ENCODE measurements around the gene P2RY8.

DNA sequence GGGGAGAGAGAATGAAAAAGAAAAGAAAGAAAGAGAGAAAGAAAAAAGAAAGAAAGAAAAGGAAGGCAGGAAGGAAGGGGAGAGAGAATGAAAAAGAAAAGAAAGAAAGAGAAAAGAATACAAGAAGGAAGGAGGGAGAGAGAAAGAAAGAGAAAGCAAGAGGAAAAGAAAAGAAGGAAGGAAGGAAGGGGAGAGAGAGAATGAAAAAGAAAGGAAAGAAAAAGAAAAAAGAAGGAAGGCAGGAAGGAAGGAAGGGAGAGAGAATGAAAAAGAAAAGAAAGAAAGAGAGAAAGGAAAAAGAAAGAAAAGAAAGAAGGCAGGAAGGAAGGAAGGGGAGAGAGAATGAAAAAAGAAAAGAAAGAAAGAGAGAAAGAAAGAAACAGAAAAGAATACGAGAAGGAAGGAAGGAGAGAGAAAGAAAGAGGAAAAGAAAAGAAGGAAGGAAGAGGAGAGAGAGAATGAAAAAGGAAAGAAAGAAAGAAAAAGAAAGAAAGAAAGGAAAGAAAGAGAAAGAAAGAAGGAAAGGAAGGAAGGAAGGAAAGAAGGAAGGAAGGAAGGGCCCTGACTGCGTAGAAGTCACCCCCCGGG, 15.1 kb upstream of the P2RY8 start:
- TF ChIP-seq ZNF292 (tag by site-specific recombination; IDR thresholded peaks at IDR 0.05; ENCODE audit: borderline replicate concordance, low read depth) (no peak), BCL11A (tag by site-specific recombination; IDR thresholded peaks at IDR 0.05; ENCODE audit: low read depth) (no peak), ZBTB10 (tag by site-specific recombination; IDR thresholded peaks at IDR 0.05) (no peak), SALL2 (tag by site-specific recombination; IDR thresholded peaks at IDR 0.05; ENCODE audit: borderline replicate concordance) (no peak), CTCF (tag by site-specific recombination; IDR thresholded peaks at IDR 0.05) (no peak), ZNF416 (tag by site-specific recombination; IDR thresholded peaks at IDR 0.05) (no peak)
- TF ChIP-seq, protein P1, sequence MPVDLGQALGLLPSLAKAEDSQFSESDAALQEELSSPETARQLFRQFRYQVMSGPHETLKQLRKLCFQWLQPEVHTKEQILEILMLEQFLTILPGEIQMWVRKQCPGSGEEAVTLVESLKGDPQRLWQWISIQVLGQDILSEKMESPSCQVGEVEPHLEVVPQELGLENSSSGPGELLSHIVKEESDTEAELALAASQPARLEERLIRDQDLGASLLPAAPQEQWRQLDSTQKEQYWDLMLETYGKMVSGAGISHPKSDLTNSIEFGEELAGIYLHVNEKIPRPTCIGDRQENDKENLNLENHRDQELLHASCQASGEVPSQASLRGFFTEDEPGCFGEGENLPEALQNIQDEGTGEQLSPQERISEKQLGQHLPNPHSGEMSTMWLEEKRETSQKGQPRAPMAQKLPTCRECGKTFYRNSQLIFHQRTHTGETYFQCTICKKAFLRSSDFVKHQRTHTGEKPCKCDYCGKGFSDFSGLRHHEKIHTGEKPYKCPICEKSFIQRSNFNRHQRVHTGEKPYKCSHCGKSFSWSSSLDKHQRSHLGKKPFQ (tag by site-specific recombination; IDR thresholded peaks at IDR 0.05): no peak

All from HEK293 (cell line).